H1 (cell line): ENCODE measurements around the gene ZNF132. TPM values are rescaled to one million over a fixed set of nuclear protein-coding genes. Genes with fewer than 3 reads are reported as not detected.

Experiments used
- ATF2 ChIP-seq: IDR thresholded peaks from 2 replicates; pipeline ENCODE4 v1.6.1; 2012; ENCODE audit warnings: low read length, inconsistent platforms
- CHD1 ChIP-seq: IDR thresholded peaks from 2 replicates; pipeline ENCODE4 v1.6.1; 2012; ENCODE audit warnings: low read depth, low read length, improper control_type of control experiment
- CREB1 ChIP-seq: IDR thresholded peaks from 2 replicates; pipeline ENCODE4 v1.6.1; 2012; ENCODE audit warnings: inconsistent platforms
- CTBP2 ChIP-seq: IDR thresholded peaks from 2 replicates; pipeline ENCODE4 v1.7.0; 2011; ENCODE audit warnings: borderline replicate concordance, mild to moderate bottlenecking, moderate library complexity, mixed read lengths, low read length; ENCODE audit not compliant: insufficient read depth, insufficient read length
- EGR1 ChIP-seq: IDR thresholded peaks from 2 replicates; pipeline ENCODE4 v1.6.1; 2011; ENCODE audit warnings: low read depth, low read length, borderline replicate concordance
- HDAC6 ChIP-seq: IDR thresholded peaks from one replicate; pipeline ENCODE4 v1.7.1; 2012; ENCODE audit warnings: low read depth, mild to moderate bottlenecking, inconsistent platforms, low read length, moderate library complexity
- RAD21 ChIP-seq, 2 experiments: IDR thresholded peaks in 1 of 2; conservative IDR thresholded peaks in 1 of 2; 2 replicates each; pipeline ENCODE4 v1.6.1; 2011; ENCODE audit warnings: low read depth in 2 of 2, low read length in 2 of 2, improper control_type of control experiment in 1 of 2, inconsistent platforms in 1 of 2, mild to moderate bottlenecking in 1 of 2, moderate library complexity in 1 of 2
- RFX5 ChIP-seq: IDR thresholded peaks from 2 replicates; pipeline ENCODE4 v1.6.1; 2011; ENCODE audit warnings: low read depth, low read length, improper control_type of control experiment, borderline replicate concordance
- RXRA ChIP-seq: IDR thresholded peaks from 2 replicates; pipeline ENCODE4 v1.6.1; 2011; ENCODE audit warnings: low read depth, mild to moderate bottlenecking, low read length, moderate library complexity; ENCODE audit not compliant: insufficient read depth
- TAF1 ChIP-seq: IDR thresholded peaks from 2 replicates; pipeline ENCODE4 v1.6.1; 2011; ENCODE audit warnings: mild to moderate bottlenecking, low read depth, low read length
- TAF7 ChIP-seq: optimal IDR thresholded peaks from 2 replicates; pipeline ENCODE3; 2011; ENCODE audit warnings: low read depth, mild to moderate bottlenecking, inconsistent platforms, low read length, moderate library complexity, borderline replicate concordance
- TBP ChIP-seq: IDR thresholded peaks from 2 replicates; pipeline ENCODE4 v1.6.1; 2011; ENCODE audit warnings: low read depth, low read length, improper control_type of control experiment
- polyA plus RNA-seq, 7 experiments: library from polyadenylated mRNA; depleted of rRNA in 3 of 7; stranded (reverse) in 5 of 7; unstranded in 2 of 7; fragments of >200 nt in 5 of 7; fragments of 200-250 nt in 2 of 7; gene quantifications; 1 replicate in 5 of 7; 2 replicates in 1 of 7; 4 replicates in 1 of 7; pipeline versions ENCODE4 v1.2.1 to v1.2.3, GENCODE V29; 2011 to 2013; ENCODE audit warnings: missing spikeins in 2 of 7, mixed read lengths in 2 of 7
- total RNA-seq: library from RNA; stranded (reverse); fragmentation: NEBNext Ultra II Directional; extraction: Animal tissue kit (Norgen Biotek cat#: 25700); gene quantifications from 2 replicates; pipeline ENCODE4 v1.2.1, GENCODE V29; 2021

Gene ZNF132
- total and polyA plus RNA-seq, 2 of the 8 experiments (the other 6 are each of a cell fraction or from before 2014, with no cell fraction given), result 0.89 to 1.9 TPM

- TF ChIP-seq EGR1 (0 out of 2 replicates have a peak, but pooled peaks have one; percentile 4), CHD1 (no peak), CTBP2 (no peak), RAD21 (IDR thresholded peaks at IDR 0.05 in 1 of 2, conservative IDR thresholded peaks at IDR 0.05 in 1 of 2; ENCODE audit: low read depth in 2 of 2, low read length in 2 of 2) (no peak; a peak in 1 of 4 replicates), TBP (peak; percentile 97), CREB1 (peak; percentile 85), HDAC6 (no peak), RFX5 (no peak), TAF1 (peak; percentile 94), TAF7 (peak; percentile 78), RXRA (no peak), ATF2 (no peak)
These were observed 53.2 kb downstream of the ZNF132 start, which contains the start of gene RPS5 (continued) for GRCh38 chr19:58386576-58387337.
